ENCODE results near the gene ADAM15. TPM values are rescaled to one million over a fixed set of nuclear protein-coding genes. Genes with fewer than 3 reads are reported as not detected.

ADAM15 gene
- total and polyA plus RNA-seq, 2 experiments from 2014 or later: 19.5 to 25.2 TPM

- TF ChIP-seq CTCF (IDR thresholded peaks at IDR 0.05; ENCODE audit: low read depth, low read length): peak; percentile 18
- H3K27ac ChIP-seq: no peak overlapping the region
- DNase-seq (ENCODE audit: low read depth in 1 of 2, low spot score in 1 of 2): peak in 1 of 2 donors; percentile 28
- peaks cover 17% of the 10 kb centered on the region for H3K27me3 ChIP-seq
- no peaks in the 10 kb centered on the region for H3K9me3 ChIP-seq (ENCODE audit: low read depth)
- peaks cover 10% of the 10 kb centered on the region for H3K4me1 ChIP-seq (ENCODE audit: low read depth)
- H3K4me3 ChIP-seq: no peak overlapping the region
- no peaks in the 10 kb centered on the region for H3K36me3 ChIP-seq
Observed at GRCh38 chr1:155086856-155087535, 35.9 kb downstream of the ADAM15 start.

- peaks cover 24% of the 10 kb centered on the region for H3K4me1 ChIP-seq (ENCODE audit: low read depth)
- no peak overlapping the region for H3K27ac ChIP-seq
- peak; percentile 96 for TF ChIP-seq CTCF (IDR thresholded peaks at IDR 0.05; ENCODE audit: low read depth, low read length)
- H3K4me3 ChIP-seq: no peak overlapping the region
- peak; percentile 81 to 85 for DNase-seq (ENCODE audit: low read depth in 1 of 2, low spot score in 1 of 2)
- H3K27me3 ChIP-seq: no peaks in the 10 kb centered on the region
- no peaks in the 10 kb centered on the region for H3K9me3 ChIP-seq (ENCODE audit: low read depth)
- H3K36me3 ChIP-seq: no peaks in the 10 kb centered on the region
Observed at GRCh38 chr1:155091071-155092051, 40.2 kb downstream of the ADAM15 start.

- Histone ChIP-seq H3K4me3 (no peak overlapping the region), H3K27ac (no peak overlapping the region), H3K36me3 (no peaks in the 10 kb centered on the region), H3K4me1 (ENCODE audit: low read depth) (peaks cover 21% of the 10 kb centered on the region), H3K27me3 (no peaks in the 10 kb centered on the region), H3K9me3 (ENCODE audit: low read depth) (no peaks in the 10 kb centered on the region)
- DNase-seq (ENCODE audit: low read depth in 1 of 2, low spot score in 1 of 2): no peak
- no peak for TF ChIP-seq CTCF (IDR thresholded peaks at IDR 0.05; ENCODE audit: low read depth, low read length)
Observed at GRCh38 chr1:155092131-155092530, 41.0 kb downstream of the ADAM15 start.

- peaks cover 16% of the 10 kb centered on the region for H3K4me1 ChIP-seq (ENCODE audit: low read depth)
- no peaks in the 10 kb centered on the region for H3K36me3 ChIP-seq
- DNase-seq (ENCODE audit: low read depth in 1 of 2, low spot score in 1 of 2): no peak
- H3K4me3 ChIP-seq: no peak overlapping the region
- no peak overlapping the region for H3K27ac ChIP-seq
- H3K27me3 ChIP-seq: no peaks in the 10 kb centered on the region
- TF ChIP-seq CTCF (IDR thresholded peaks at IDR 0.05; ENCODE audit: low read depth, low read length): no peak
- H3K9me3 ChIP-seq (ENCODE audit: low read depth): no peaks in the 10 kb centered on the region
Observed at GRCh38 chr1:155092641-155093040, 41.5 kb downstream of the ADAM15 start.

- peak; percentile 54 for TF ChIP-seq CTCF (IDR thresholded peaks at IDR 0.05; ENCODE audit: low read depth, low read length)
- Histone ChIP-seq H3K4me1 (ENCODE audit: low read depth) (peaks cover 14% of the 10 kb centered on the region), H3K36me3 (no peaks in the 10 kb centered on the region), H3K4me3 (no peak overlapping the region), H3K9me3 (ENCODE audit: low read depth) (no peaks in the 10 kb centered on the region), H3K27me3 (no peaks in the 10 kb centered on the region), H3K27ac (peak overlapping the region; percentile 84)
- DNase-seq (ENCODE audit: low read depth in 1 of 2, low spot score in 1 of 2): peak; percentile 74 to 82
Observed at GRCh38 chr1:155093911-155094621, 43.0 kb downstream of the ADAM15 start.

Measured in cardiac muscle cell (in vitro differentiated cells and primary cell).